Small intestine (tissue), 7 donors: ENCODE measurements around the gene NAT8L. TPM values are rescaled to one million over a fixed set of nuclear protein-coding genes. Genes with fewer than 3 reads are reported as not detected.
"Not testable (repeated sequence)": the region's sequence is repeated elsewhere in the genome, so short reads cannot be mapped to it uniquely, and the experiment has no call there.

Experiments used
- DNase-seq, 2 donors: peaks; one replicate each; pipeline versions ENCODE4 v3.0.0 to v3.0.0-alpha.2; 2013
- FAIRE-seq: peaks from 2 replicates; lab custom pipeline; 2012; peaks lifted over from hg19 to GRCh38; lab: Jason Lieb, UNC
- H3K27ac ChIP-seq, 3 donors: one replicate each; pipeline ENCODE4 v1.5.1; 2013; ENCODE audit warnings: low read length in 2 of 3, mild to moderate bottlenecking in 2 of 3, control low read depth in 1 of 3, inconsistent platforms in 1 of 3, low read depth in 1 of 3, moderate library complexity in 1 of 3
- H3K27me3 ChIP-seq, 3 donors: one replicate each; pipeline ENCODE4 v1.6.1; 2013; ENCODE audit warnings: low read length in 3 of 3, inconsistent platforms in 1 of 3; ENCODE audit not compliant: control insufficient read depth in 3 of 3, insufficient read depth in 3 of 3
- H3K36me3 ChIP-seq, 3 donors: one replicate each; pipeline ENCODE4 v1.6.1; 2013; ENCODE audit warnings: low read length in 3 of 3, inconsistent platforms in 1 of 3, low read depth in 1 of 3, mild to moderate bottlenecking in 1 of 3, moderate library complexity in 1 of 3; ENCODE audit not compliant: control insufficient read depth in 3 of 3, insufficient read depth in 2 of 3
- H3K4me1 ChIP-seq, 3 donors: one replicate each; pipeline ENCODE4 v1.6.1; 2013; ENCODE audit warnings: low read length in 2 of 3, inconsistent platforms in 1 of 3, low read depth in 1 of 3, mild to moderate bottlenecking in 1 of 3, moderate library complexity in 1 of 3; ENCODE audit not compliant: control insufficient read depth in 3 of 3, insufficient read depth in 2 of 3
- H3K4me3 ChIP-seq, 3 donors: one replicate each; pipeline ENCODE4 v1.5.1; 2013; ENCODE audit warnings: low read length in 3 of 3, control low read depth in 1 of 3, inconsistent platforms in 1 of 3, low read depth in 1 of 3, mild to moderate bottlenecking in 1 of 3, moderate library complexity in 1 of 3
- H3K9me3 ChIP-seq, 2 donors: one replicate each; pipeline ENCODE4 v1.6.1; 2013; ENCODE audit warnings: low read depth in 1 of 2, low read length in 1 of 2; ENCODE audit not compliant: control insufficient read depth in 2 of 2, insufficient read depth in 1 of 2
- WGBS, 3 donors: extraction: QIAGEN DNeasy Blood & Tissue Kit; methylation state at CpG; one replicate each; pipeline ENCODE4 v1.1.7; 2013; 5-methylcytosine and 5-hydroxymethylcytosine counted together
- polyA plus RNA-seq, 4 donors: library from polyadenylated mRNA; stranded (reverse) in 3 of 4; unstranded in 1 of 4; fragments of 200-250 nt in 3 of 4; fragments of 120-200 nt in 1 of 4; gene quantifications; one replicate each; pipeline versions ENCODE4 v1.2.1 to v1.2.3, GENCODE V29; 2013
- donor health status: healthy with polysubstance abuse.
- donor health status: control.
- donor health status: control.
- donor health status: Bipolar disorder and iron deficiency.
- donor health status: healthy.

The NAT8L gene
- polyA plus RNA-seq, 4 donors, result under 0.01 to 1.8 (median 0.31) TPM; not detected in 1

DNA sequence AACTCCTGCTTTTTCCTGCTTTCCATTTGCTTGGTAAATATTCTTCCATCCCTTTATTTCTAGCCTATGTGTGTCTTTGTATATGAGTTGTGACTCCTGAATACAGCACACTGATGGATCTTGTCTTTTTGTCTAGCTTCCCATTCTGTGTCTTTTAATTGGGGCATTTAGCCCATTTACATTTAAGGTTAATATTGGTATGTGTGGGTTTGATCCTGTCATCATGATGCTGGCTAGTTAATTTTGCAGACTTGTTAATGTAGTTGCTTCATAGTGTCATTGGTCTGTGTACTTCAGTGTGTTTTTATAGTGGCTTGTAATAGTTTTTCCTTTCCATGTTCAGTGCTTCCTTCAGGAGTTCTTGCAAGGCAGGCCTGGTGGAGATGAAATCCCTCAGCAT lies 28.0 kb upstream of the NAT8L start:
- not testable (repeated sequence) for H3K36me3 ChIP-seq, H3K27ac ChIP-seq, H3K4me1 ChIP-seq, FAIRE-seq, DNase-seq, H3K27me3 ChIP-seq, H3K9me3 ChIP-seq, H3K4me3 ChIP-seq

DNA sequence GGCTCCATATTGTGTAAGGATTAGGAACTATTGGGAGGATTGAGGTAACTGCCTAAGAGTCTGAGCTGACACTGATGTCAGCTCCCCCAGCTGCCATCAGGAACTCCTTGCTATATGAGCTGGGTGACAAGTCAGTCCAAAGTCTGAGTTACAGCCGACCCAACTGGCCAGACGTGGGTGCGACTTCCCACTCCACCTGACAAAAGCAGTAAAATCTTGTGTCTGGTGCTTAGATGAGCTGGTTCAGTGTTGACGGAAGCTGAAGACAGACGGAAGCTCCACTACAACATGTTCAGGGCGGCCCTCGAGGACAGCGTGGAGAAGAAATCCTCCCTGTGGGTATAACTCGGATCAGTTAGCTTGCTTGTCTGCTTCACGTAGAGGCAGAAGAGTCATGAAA lies 22.8 kb upstream of the NAT8L start:
- H3K9me3 ChIP-seq, result no peaks in the 10 kb centered on the region
- peaks cover 0 to 12% (median 0%) of the 10 kb centered on the region in 3 donors for H3K27me3 ChIP-seq
- H3K4me1 ChIP-seq, result peaks cover 0 to 13% (median 2%) of the 10 kb centered on the region in 3 donors
- H3K36me3 ChIP-seq, result no peaks in the 10 kb centered on the region
- WGBS, 3 donors, result 17 to 63% (median 43%) methylated on average over 10 of the region's 10 CpGs
- DNase-seq, result peak; percentile 92 to 93
- FAIRE-seq, result no peak
- H3K27ac ChIP-seq, result peak overlapping the region; percentile 34 to 82 (median 37)
- peak overlapping the region in 2 of 3 donors; percentile 18 to 31 for H3K4me3 ChIP-seq

- FAIRE-seq (no peak), DNase-seq (peak in 1 of 2 donors; percentile 51)
- Histone ChIP-seq H3K27me3 (peaks cover 0 to 18% (median 2%) of the 10 kb centered on the region in 3 donors), H3K4me1 (peaks cover 0 to 18% (median 2%) of the 10 kb centered on the region in 3 donors), H3K27ac (peak overlapping the region; percentile 34 to 82 (median 37)), H3K36me3 (no peaks in the 10 kb centered on the region), H3K4me3 (peak overlapping the region in 2 of 3 donors; percentile 18 to 31), H3K9me3 (no peaks in the 10 kb centered on the region)
- 60 to 67% (median 63%) methylated on average over 7 of the region's 7 CpGs for WGBS, 3 donors
Measured at GRCh38 chr4:2036866-2037265, 22.3 kb upstream of the NAT8L start.

DNA sequence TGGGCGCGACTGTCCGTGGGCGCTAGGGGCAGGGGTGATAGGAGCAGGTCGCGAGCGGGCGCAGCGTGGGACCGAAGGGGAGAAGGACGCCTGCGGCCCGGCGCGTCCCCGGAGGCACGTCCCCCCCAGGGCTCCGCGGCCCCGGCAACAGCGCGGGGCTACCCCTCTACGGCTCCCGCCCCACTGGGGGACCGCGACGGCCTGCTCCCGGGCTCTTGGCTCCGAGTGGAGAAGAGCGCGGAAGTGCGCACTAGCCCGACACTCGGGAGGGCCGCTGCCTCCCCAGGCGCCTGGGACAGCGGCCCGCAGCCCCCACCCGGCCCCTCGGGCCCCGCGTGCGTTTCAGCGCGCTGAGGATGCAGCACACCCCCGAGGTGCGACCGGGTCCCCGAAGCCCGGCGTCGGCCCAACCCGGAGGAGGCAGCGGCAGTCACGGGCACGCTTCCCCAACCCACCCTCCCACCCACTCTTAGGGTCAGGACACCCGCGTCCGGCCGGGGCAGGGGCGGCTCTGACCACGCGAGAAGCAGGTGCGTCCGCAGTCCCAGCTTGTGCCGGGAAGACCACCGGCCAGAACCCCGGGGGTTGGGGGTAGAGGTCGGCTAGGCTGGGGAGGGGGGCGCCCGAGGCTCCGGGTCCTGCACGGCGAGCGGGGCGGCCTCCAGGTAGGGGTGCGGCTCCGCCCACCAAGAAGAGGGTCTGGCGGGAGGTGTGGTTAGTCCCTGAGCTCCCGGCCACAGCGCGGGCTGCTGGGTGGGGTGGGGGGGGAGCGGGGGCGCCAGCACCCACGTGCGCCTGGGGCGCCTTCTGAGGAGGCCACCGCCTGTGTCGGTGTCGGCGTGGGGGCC lies 18.5 kb upstream of the NAT8L start:
- FAIRE-seq, result no peak
- peaks cover 0 to 17% (median 2%) of the 10 kb centered on the region in 3 donors for H3K4me1 ChIP-seq
- H3K4me3 ChIP-seq, result peak overlapping the region in 2 of 3 donors; percentile 63 to 70
- 6 to 20% (median 13%) methylated on average over 57 to 91 of the region's 91 CpGs for WGBS, 3 donors
- no peak overlapping the region for H3K27ac ChIP-seq
- peaks cover 0 to 33% (median 2%) of the 10 kb centered on the region in 3 donors for H3K27me3 ChIP-seq
- peaks cover 0 to 3% (median 0%) of the 10 kb centered on the region in 3 donors for H3K36me3 ChIP-seq
- DNase-seq, result peak in 1 of 2 donors; percentile 36
- peaks cover 0 to 3% of the 10 kb centered on the region in 2 donors for H3K9me3 ChIP-seq

DNA sequence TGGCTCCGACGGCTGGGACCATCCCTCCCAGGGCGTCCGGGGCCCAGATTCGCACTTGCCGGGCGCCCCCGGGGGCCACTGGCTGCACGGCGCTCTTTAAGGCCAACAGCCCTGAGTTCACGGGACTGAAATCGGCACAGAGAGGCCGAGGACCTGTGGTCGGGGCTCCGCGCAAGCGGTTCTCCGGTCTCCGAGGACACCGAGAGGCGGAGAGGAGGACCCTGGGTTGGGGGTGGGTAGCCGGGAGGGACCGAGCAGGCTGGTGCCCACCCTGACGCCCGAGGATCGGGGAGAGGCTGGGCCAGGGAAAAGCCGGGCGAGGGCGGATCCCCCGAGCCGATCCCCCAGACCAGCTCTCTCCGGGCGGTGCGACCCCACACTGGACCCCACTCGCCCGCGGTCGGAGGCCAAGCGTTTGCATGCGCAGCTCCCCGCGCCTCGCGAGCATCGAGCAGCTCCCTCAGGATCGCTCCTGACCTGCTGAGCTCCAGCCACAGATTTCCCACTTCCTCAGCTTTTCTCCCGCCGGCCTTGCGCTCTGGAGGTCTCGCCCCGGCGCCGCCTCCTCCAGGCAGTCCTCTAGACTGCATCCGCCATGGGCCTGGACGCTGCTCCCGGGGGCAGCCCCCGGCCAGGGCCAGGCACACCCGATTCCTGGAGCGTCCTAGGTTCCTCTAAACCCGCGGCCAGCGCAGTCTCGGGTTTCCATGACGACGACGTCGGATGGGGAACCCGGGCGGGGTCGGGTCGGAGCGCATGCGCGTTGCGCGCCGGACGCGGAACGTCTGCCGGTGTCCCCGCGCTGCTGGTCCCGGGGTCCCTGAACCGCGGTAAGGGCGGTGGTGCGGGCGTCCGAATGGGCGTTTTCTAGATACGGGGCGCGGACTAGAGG lies 17.6 kb upstream of the NAT8L start:
- DNase-seq (peak; percentile 37 to 79), FAIRE-seq (no peak)
- Histone ChIP-seq H3K9me3 (peaks cover 0 to 3% of the 10 kb centered on the region in 2 donors), H3K4me1 (peaks cover 0 to 12% (median 2%) of the 10 kb centered on the region in 3 donors), H3K4me3 (peak overlapping the region; percentile 63 to 78 (median 70)), H3K27ac (no peak overlapping the region), H3K36me3 (peaks cover 0 to 3% (median 0%) of the 10 kb centered on the region in 3 donors), H3K27me3 (peaks cover 0 to 38% (median 2%) of the 10 kb centered on the region in 3 donors)
- WGBS, 3 donors, result 0 to 1% (median 1%) methylated on average over 76 to 94 of the region's 94 CpGs

DNA sequence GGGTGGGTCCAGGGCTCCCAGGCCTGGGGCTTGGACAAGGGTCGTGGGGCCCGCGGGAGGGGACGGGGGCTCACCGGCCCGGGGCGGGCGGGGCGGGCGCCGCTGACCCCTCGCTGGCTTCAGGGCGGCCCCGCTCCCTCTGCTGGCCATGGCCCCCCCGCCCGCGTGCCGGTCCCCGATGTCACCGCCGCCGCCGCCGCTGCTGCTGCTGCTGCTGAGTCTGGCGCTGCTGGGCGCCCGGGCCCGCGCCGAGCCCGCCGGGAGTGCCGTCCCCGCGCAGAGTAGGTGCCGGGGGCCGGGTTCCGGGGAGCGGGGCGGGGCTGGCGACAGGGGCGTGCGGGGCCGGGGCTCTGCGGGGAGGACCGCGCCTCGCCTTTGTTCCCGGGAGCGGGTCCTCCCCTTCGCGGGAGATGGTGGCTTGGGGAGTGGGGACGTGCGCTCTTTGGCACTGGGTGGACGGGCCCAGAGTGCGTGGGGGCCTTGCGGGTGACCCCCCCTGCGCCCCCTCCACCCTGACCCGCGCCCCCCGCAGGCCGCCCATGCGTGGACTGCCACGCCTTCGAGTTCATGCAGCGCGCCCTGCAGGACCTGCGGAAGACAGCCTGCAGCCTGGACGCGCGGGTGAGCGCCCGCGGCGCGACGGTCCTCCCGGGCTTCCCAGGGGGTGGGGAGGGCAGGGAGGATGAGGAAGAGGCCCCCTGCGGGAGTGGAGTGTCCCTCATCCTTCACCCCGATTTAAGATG lies 16.8 kb upstream of the NAT8L start:
- peaks cover 0 to 3% of the 10 kb centered on the region in 2 donors for H3K9me3 ChIP-seq
- H3K4me3 ChIP-seq, result peak overlapping the region; percentile 63 to 78 (median 70)
- H3K27me3 ChIP-seq, result peaks cover 0 to 45% (median 2%) of the 10 kb centered on the region in 3 donors
- peak in 1 of 2 donors; percentile 54 for DNase-seq
- H3K36me3 ChIP-seq, result peaks cover 0 to 3% (median 0%) of the 10 kb centered on the region in 3 donors
- H3K27ac ChIP-seq, result no peak overlapping the region
- no peak for FAIRE-seq
- 0 to 2% (median 1%) methylated on average over 16 to 80 of the region's 80 CpGs for WGBS, 3 donors
- peaks cover 0 to 5% (median 2%) of the 10 kb centered on the region in 3 donors for H3K4me1 ChIP-seq

- Histone ChIP-seq H3K36me3 (peaks cover 0 to 3% (median 0%) of the 10 kb centered on the region in 3 donors), H3K4me3 (peak overlapping the region; percentile 10 to 78 (median 70)), H3K27me3 (peaks cover 0 to 51% (median 2%) of the 10 kb centered on the region in 3 donors), H3K4me1 (peaks cover 0 to 5% (median 2%) of the 10 kb centered on the region in 3 donors), H3K9me3 (peaks cover 0 to 3% of the 10 kb centered on the region in 2 donors), H3K27ac (no peak overlapping the region)
- FAIRE-seq, result no peak
- DNase-seq, result no peak
- WGBS, 3 donors, result 67 to 80% (median 69%) methylated on average over 8 of the region's 8 CpGs
Measured at GRCh38 chr4:2042947-2043395, 16.2 kb upstream of the NAT8L start.
